Fibroblast of lung (primary cell): ENCODE data around the gene RFC5. TPM values are rescaled to one million over a fixed set of nuclear protein-coding genes. Genes with fewer than 3 reads are reported as not detected.

Source experiments
- DNase-seq, 2 donors: peaks; one replicate each; pipeline versions ENCODE4 v3.0.0 to v3.0.0-alpha.2; 2010; ENCODE audit warnings: low read depth in 2 of 2
- H2AFZ ChIP-seq: 2 replicates; pipeline ENCODE4 v1.5.1; 2012; ENCODE audit warnings: low read length, control low read depth, inconsistent platforms
- H3K27ac ChIP-seq: 2 replicates; pipeline ENCODE4 v1.5.1; 2011; ENCODE audit warnings: low read length, control low read depth; ENCODE audit not compliant: insufficient read depth
- H3K27me3 ChIP-seq: 2 replicates; pipeline ENCODE4 v1.5.1; 2011; ENCODE audit warnings: mild to moderate bottlenecking, low read length; ENCODE audit not compliant: control insufficient read depth, insufficient read depth
- H3K36me3 ChIP-seq: 2 replicates; pipeline ENCODE4 v1.5.1; 2011; ENCODE audit warnings: low read length; ENCODE audit not compliant: control insufficient read depth, insufficient read depth
- H3K4me1 ChIP-seq: 2 replicates; pipeline ENCODE4 v1.5.1; 2011; ENCODE audit warnings: low read length; ENCODE audit not compliant: control insufficient read depth, insufficient read depth; ENCODE audit errors: extremely low read depth
- H3K4me2 ChIP-seq: 2 replicates; pipeline ENCODE4 v1.5.1; 2011; ENCODE audit warnings: low read length, control low read depth; ENCODE audit not compliant: insufficient read depth; ENCODE audit errors: extremely low read depth
- H3K4me3 ChIP-seq, 4 experiments: fragments of 200-600 bp in 1 of 4; sonication (generic) in 1 of 4; replicated peaks in 1 of 4; 2 replicates each; pipeline ENCODE4 v1.5.1; 2011 to 2016; ENCODE audit warnings: low read length in 4 of 4, low read depth in 3 of 4, mild to moderate bottlenecking in 3 of 4, control low read depth in 2 of 4, inconsistent platforms in 1 of 4, mixed read lengths in 1 of 4; ENCODE audit not compliant: insufficient read depth in 1 of 4; ENCODE audit errors: control extremely low read depth in 1 of 4
- H3K79me2 ChIP-seq: 2 replicates; pipeline ENCODE4 v1.5.1; 2012; ENCODE audit warnings: mild to moderate bottlenecking, low read length, inconsistent platforms; ENCODE audit not compliant: control insufficient read depth, insufficient read depth
- H3K9ac ChIP-seq: 2 replicates; pipeline ENCODE4 v1.5.1; 2011; ENCODE audit warnings: mild to moderate bottlenecking, low read length, control low read depth; ENCODE audit not compliant: insufficient read depth
- H3K9me3 ChIP-seq: 2 replicates; pipeline ENCODE4 v1.5.1; 2012; ENCODE audit warnings: low read depth, low read length; ENCODE audit not compliant: control insufficient read depth, insufficient read depth
- H4K20me1 ChIP-seq: 2 replicates; pipeline ENCODE4 v1.5.1; 2011; ENCODE audit warnings: low read length; ENCODE audit not compliant: control insufficient read depth, insufficient read depth; ENCODE audit errors: extremely low read depth
- EZH2 ChIP-seq: IDR thresholded peaks from 2 replicates; pipeline ENCODE4 v1.5.1; 2012; ENCODE audit warnings: low read length, control low read depth, mild to moderate bottlenecking; ENCODE audit errors: missing control alignments
- polyA plus RNA-seq, 2 donors: library from polyadenylated mRNA; depleted of rRNA in 1 of 2; stranded (reverse) in 1 of 2; unstranded in 1 of 2; fragments of >200 nt; gene quantifications; 2 replicates each; pipeline ENCODE4 v1.2.1, GENCODE V29; 2011 to 2012; ENCODE audit warnings: missing spikeins in 1 of 2
- total RNA-seq: library from RNA; depleted of rRNA; stranded (reverse); fragments of >200 nt; gene quantifications from 2 replicates; pipeline ENCODE4 v1.2.1, GENCODE V29; 2014
- TF ChIP-seq, protein P1 (sequence below), 2 donors: IDR thresholded peaks in 1 of 2; conservative IDR thresholded peaks in 1 of 2; 1 replicate in 1 of 2; 2 replicates in 1 of 2; pipeline ENCODE4 v1.5.1; 2011 to 2012; ENCODE audit warnings: low read length in 2 of 2, control low read depth in 1 of 2, inconsistent platforms in 1 of 2, low read depth in 1 of 2, mild to moderate bottlenecking in 1 of 2

Gene RFC5
- total and polyA plus RNA-seq, 2 donors (not counting 1 experiment from before 2014, with no cell fraction given), result 9.8 to 9.9 TPM

DNA sequence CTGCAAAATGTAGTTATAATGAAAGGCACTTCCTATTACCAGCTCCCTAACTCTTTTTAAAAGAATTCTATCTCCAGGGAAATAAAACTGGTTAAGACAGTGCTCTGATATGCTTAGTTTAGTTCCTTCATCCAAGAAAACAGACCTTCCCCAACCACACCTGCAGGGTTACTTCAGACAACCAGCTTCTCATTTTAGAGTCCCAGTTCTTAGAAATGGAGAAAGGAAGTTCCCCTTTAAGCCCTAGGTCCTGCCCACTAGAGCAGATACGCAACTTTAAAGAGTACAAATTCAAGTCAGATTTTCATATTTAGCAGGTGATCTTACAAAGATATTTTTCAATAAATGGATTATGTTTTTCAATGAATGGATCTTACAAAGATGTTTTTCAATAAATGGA lies 48.9 kb downstream of the RFC5 start:
- Histone ChIP-seq H2AFZ (no peak overlapping the region), H3K36me3 (no peaks in the 10 kb centered on the region), H3K4me1 (peaks cover 3% of the 10 kb centered on the region), H3K4me2 (no peak overlapping the region), H3K9ac (no peak overlapping the region), H3K9me3 (no peaks in the 10 kb centered on the region), H4K20me1 (no peaks in the 10 kb centered on the region), H3K27me3 (no peaks in the 10 kb centered on the region), H3K4me3 (no peak overlapping the region), H3K27ac (no peak overlapping the region), H3K79me2 (peaks cover 12% of the 10 kb centered on the region)
- TF ChIP-seq, protein P1, sequence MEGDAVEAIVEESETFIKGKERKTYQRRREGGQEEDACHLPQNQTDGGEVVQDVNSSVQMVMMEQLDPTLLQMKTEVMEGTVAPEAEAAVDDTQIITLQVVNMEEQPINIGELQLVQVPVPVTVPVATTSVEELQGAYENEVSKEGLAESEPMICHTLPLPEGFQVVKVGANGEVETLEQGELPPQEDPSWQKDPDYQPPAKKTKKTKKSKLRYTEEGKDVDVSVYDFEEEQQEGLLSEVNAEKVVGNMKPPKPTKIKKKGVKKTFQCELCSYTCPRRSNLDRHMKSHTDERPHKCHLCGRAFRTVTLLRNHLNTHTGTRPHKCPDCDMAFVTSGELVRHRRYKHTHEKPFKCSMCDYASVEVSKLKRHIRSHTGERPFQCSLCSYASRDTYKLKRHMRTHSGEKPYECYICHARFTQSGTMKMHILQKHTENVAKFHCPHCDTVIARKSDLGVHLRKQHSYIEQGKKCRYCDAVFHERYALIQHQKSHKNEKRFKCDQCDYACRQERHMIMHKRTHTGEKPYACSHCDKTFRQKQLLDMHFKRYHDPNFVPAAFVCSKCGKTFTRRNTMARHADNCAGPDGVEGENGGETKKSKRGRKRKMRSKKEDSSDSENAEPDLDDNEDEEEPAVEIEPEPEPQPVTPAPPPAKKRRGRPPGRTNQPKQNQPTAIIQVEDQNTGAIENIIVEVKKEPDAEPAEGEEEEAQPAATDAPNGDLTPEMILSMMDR (conservative IDR thresholded peaks at IDR 0.05 in 1 of 2, IDR thresholded peaks at IDR 0.05 in 1 of 2; ENCODE audit: low read depth in 1 of 2, low read length in 2 of 2), result no peak
- TF ChIP-seq EZH2, result no peak
- DNase-seq, result no peak

DNA sequence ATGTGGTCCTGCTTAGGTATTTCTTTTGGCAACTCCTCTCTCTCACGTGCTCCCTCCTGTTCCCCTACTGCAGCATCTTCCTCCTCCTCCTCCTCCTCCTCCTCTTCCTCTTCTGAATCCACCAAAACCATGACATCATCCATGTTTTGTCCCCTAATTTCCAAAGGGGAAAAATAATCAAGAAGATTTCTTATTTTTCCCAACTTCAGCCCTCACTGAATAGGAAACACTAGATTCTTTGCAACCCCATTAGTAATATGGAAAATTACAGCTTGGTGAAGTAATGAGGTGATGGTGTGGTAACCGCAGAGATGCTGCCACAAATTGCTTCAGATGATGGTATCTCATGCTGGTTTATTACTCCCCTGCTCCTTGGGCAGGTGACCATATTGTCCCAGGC lies 51.9 kb downstream of the RFC5 start:
- H4K20me1 ChIP-seq, result no peaks in the 10 kb centered on the region
- no peak overlapping the region for H2AFZ ChIP-seq
- TF ChIP-seq, protein P1 (conservative IDR thresholded peaks at IDR 0.05 in 1 of 2, IDR thresholded peaks at IDR 0.05 in 1 of 2; ENCODE audit: low read depth in 1 of 2, low read length in 2 of 2), result no peak
- no peak for TF ChIP-seq EZH2
- H3K36me3 ChIP-seq, result no peaks in the 10 kb centered on the region
- no peaks in the 10 kb centered on the region for H3K79me2 ChIP-seq
- DNase-seq, result no peak
- no peak overlapping the region for H3K27ac ChIP-seq
- H3K4me1 ChIP-seq, result no peaks in the 10 kb centered on the region
- no peak overlapping the region for H3K9ac ChIP-seq
- H3K4me2 ChIP-seq, result no peak overlapping the region
- H3K27me3 ChIP-seq, result no peaks in the 10 kb centered on the region
- H3K9me3 ChIP-seq, result no peaks in the 10 kb centered on the region
- H3K4me3 ChIP-seq, result no peak overlapping the region

DNA sequence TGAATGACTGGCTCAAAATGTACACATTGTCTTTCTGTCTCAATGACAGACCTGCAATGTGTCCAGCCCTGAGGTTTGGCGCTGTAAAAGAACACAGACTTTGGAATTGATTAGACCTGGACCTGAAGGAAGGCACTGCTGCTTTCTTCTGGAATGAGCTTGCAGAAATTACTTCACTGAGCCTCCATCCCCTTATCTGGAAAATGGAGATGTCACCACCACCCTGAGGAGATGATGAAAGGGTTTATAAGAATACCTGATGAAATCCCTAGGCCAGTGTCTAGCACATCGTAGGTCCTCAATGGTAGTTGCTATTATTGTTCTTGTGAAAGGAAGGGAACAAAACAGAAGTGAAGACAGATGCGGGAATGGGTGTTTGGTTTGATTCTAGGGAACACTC lies 54.1 kb downstream of the RFC5 start:
- no peak overlapping the region for H3K4me3 ChIP-seq
- H3K79me2 ChIP-seq, result no peaks in the 10 kb centered on the region
- no peaks in the 10 kb centered on the region for H3K36me3 ChIP-seq
- no peak overlapping the region for H2AFZ ChIP-seq
- TF ChIP-seq EZH2, result no peak
- TF ChIP-seq, protein P1 (conservative IDR thresholded peaks at IDR 0.05 in 1 of 2, IDR thresholded peaks at IDR 0.05 in 1 of 2; ENCODE audit: low read depth in 1 of 2, low read length in 2 of 2), result no peak
- no peaks in the 10 kb centered on the region for H3K4me1 ChIP-seq
- no peaks in the 10 kb centered on the region for H4K20me1 ChIP-seq
- no peak overlapping the region for H3K27ac ChIP-seq
- H3K4me2 ChIP-seq, result no peak overlapping the region
- H3K27me3 ChIP-seq, result no peaks in the 10 kb centered on the region
- DNase-seq, result no peak
- no peak overlapping the region for H3K9ac ChIP-seq
- no peaks in the 10 kb centered on the region for H3K9me3 ChIP-seq
